Astrocyte (in vitro differentiated cells and primary cell): Measurements from ENCODE around the gene NCDN. TPM values are rescaled to one million over a fixed set of nuclear protein-coding genes. Genes with fewer than 3 reads are reported as not detected.

Experiments
- DNase-seq: peaks from one replicate; pipeline ENCODE4 v3.0.0-alpha.2; 2010; ENCODE audit warnings: low read depth
- FAIRE-seq: peaks from 2 replicates; lab custom pipeline; 2011; peaks lifted over from hg19 to GRCh38; lab: Jason Lieb, UNC
- H2AFZ ChIP-seq: 2 replicates; pipeline ENCODE4 v1.6.0; 2012; ENCODE audit warnings: low read depth, low read length, inconsistent platforms
- H3K27ac ChIP-seq: 2 replicates; pipeline ENCODE4 v1.5.1; 2011; ENCODE audit warnings: low read depth, low read length, inconsistent platforms
- H3K27me3 ChIP-seq: 2 replicates; pipeline ENCODE4 v1.6.0; 2011; ENCODE audit warnings: low read length, inconsistent platforms; ENCODE audit not compliant: insufficient read depth
- H3K36me3 ChIP-seq: 2 replicates; pipeline ENCODE4 v1.5.1; 2011; ENCODE audit warnings: low read length, inconsistent platforms; ENCODE audit not compliant: insufficient read depth
- H3K4me1 ChIP-seq: 2 replicates; pipeline ENCODE4 v1.5.1; 2011; ENCODE audit warnings: low read length, inconsistent platforms; ENCODE audit not compliant: insufficient read depth
- H3K4me2 ChIP-seq: 2 replicates; pipeline ENCODE4 v1.6.0; 2012; ENCODE audit warnings: low read length, inconsistent platforms
- H3K4me3 ChIP-seq: 2 replicates; pipeline ENCODE4 v1.5.1; 2011; ENCODE audit warnings: low read depth, mild to moderate bottlenecking, low read length, inconsistent platforms; ENCODE audit not compliant: insufficient read depth
- H3K79me2 ChIP-seq: 2 replicates; pipeline ENCODE4 v1.6.0; 2012; ENCODE audit warnings: mild to moderate bottlenecking, low read length, inconsistent platforms; ENCODE audit not compliant: insufficient read depth
- H3K9ac ChIP-seq: 2 replicates; pipeline ENCODE4 v1.6.0; 2012; ENCODE audit warnings: mild to moderate bottlenecking, low read length, inconsistent platforms
- H3K9me3 ChIP-seq: 2 replicates; pipeline ENCODE4 v1.5.1; 2012; ENCODE audit warnings: low read depth, mild to moderate bottlenecking, low read length, inconsistent platforms; ENCODE audit not compliant: insufficient read depth
- H4K20me1 ChIP-seq: 2 replicates; pipeline ENCODE4 v1.6.0; 2012; ENCODE audit warnings: low read length, inconsistent platforms; ENCODE audit not compliant: insufficient read depth
- H3K27ac Mint-ChIP-seq: one replicate; pipeline ENCODE4 v1.8.0; 2021; ENCODE audit warnings: mild to moderate bottlenecking, mixed read lengths; ENCODE audit not compliant: unreplicated experiment
- H3K27me3 Mint-ChIP-seq: one replicate; pipeline ENCODE4 v1.8.0; 2021; ENCODE audit warnings: low read depth, mixed read lengths; ENCODE audit not compliant: unreplicated experiment
- H3K36me3 Mint-ChIP-seq: one replicate; pipeline ENCODE4 v1.8.0; 2021; ENCODE audit warnings: low read depth, mixed read lengths; ENCODE audit not compliant: unreplicated experiment
- H3K4me1 Mint-ChIP-seq: one replicate; pipeline ENCODE4 v1.8.0; 2021; ENCODE audit warnings: low read depth, mixed read lengths; ENCODE audit not compliant: unreplicated experiment
- H3K4me3 Mint-ChIP-seq: one replicate; pipeline ENCODE4 v1.8.0; 2021; ENCODE audit warnings: mild to moderate bottlenecking, moderate library complexity, mixed read lengths; ENCODE audit not compliant: unreplicated experiment
- H3K9me3 Mint-ChIP-seq: one replicate; pipeline ENCODE4 v1.8.0; 2021; ENCODE audit warnings: mild to moderate bottlenecking, mixed read lengths; ENCODE audit not compliant: unreplicated experiment
- CTCF ChIP-seq: IDR thresholded peaks from 2 replicates; pipeline ENCODE4 v1.5.1; 2011; ENCODE audit warnings: low read depth, mild to moderate bottlenecking, inconsistent platforms, low read length, moderate library complexity; ENCODE audit not compliant: insufficient read depth
- EZH2 ChIP-seq: IDR thresholded peaks from 2 replicates; pipeline ENCODE4 v1.6.1; 2012; ENCODE audit warnings: mild to moderate bottlenecking, low read length, inconsistent platforms; ENCODE audit not compliant: insufficient read depth
- total RNA-seq: library from RNA; stranded (reverse); gene quantifications from 2 replicates; pipeline ENCODE4 v1.2.1, GENCODE V29; 2021

Gene NCDN
- total RNA-seq, 1 donor from 2014 or later, result 42.1 TPM

- no peak overlapping the region for H2AFZ ChIP-seq
- no peaks in the 10 kb centered on the region for H3K27me3 ChIP-seq
- H3K36me3 Mint-ChIP-seq, result peaks cover 26% of the 10 kb centered on the region
- TF ChIP-seq CTCF, result no peak
- TF ChIP-seq EZH2, result no peak
- no peak for DNase-seq
- FAIRE-seq, result no peak
- peaks cover 28% of the 10 kb centered on the region for H3K36me3 ChIP-seq
- peaks cover 3% of the 10 kb centered on the region for H3K4me1 ChIP-seq
- no peaks in the 10 kb centered on the region for H3K9me3 ChIP-seq
- H3K9ac ChIP-seq, result no peak overlapping the region
- no peak overlapping the region for H3K27ac Mint-ChIP-seq
- H3K79me2 ChIP-seq, result peaks cover 66% of the 10 kb centered on the region
- no peak overlapping the region for H3K4me3 ChIP-seq
- H4K20me1 ChIP-seq, result peaks cover 61% of the 10 kb centered on the region
- no peaks in the 10 kb centered on the region for H3K9me3 Mint-ChIP-seq
- H3K4me3 Mint-ChIP-seq, result no peak overlapping the region
- H3K4me2 ChIP-seq, result no peak overlapping the region
- no peaks in the 10 kb centered on the region for H3K27me3 Mint-ChIP-seq
- H3K27ac ChIP-seq, result no peak overlapping the region
- peaks cover 8% of the 10 kb centered on the region for H3K4me1 Mint-ChIP-seq
These were observed 54.1 kb downstream of the NCDN start for GRCh38 chr1:35611655-35612054.

GRCh38 chr1:35615440-35615839 lies 57.8 kb downstream of the NCDN start:
- peaks cover 21% of the 10 kb centered on the region for H3K36me3 ChIP-seq
- H3K4me3 ChIP-seq, result no peak overlapping the region
- H3K36me3 Mint-ChIP-seq, result peaks cover 8% of the 10 kb centered on the region
- H3K27me3 ChIP-seq, result no peaks in the 10 kb centered on the region
- no peak overlapping the region for H3K4me3 Mint-ChIP-seq
- H2AFZ ChIP-seq, result no peak overlapping the region
- no peak overlapping the region for H3K4me2 ChIP-seq
- H4K20me1 ChIP-seq, result peaks cover 66% of the 10 kb centered on the region
- no peak for FAIRE-seq
- no peaks in the 10 kb centered on the region for H3K9me3 Mint-ChIP-seq
- TF ChIP-seq CTCF (no peak), EZH2 (no peak)
- H3K27ac ChIP-seq, result no peak overlapping the region
- H3K9ac ChIP-seq, result no peak overlapping the region
- peaks cover 75% of the 10 kb centered on the region for H3K79me2 ChIP-seq
- H3K27me3 Mint-ChIP-seq, result no peaks in the 10 kb centered on the region
- no peaks in the 10 kb centered on the region for H3K4me1 ChIP-seq
- H3K4me1 Mint-ChIP-seq, result no peaks in the 10 kb centered on the region
- H3K9me3 ChIP-seq, result no peaks in the 10 kb centered on the region
- H3K27ac Mint-ChIP-seq, result no peak overlapping the region
- no peak for DNase-seq

Other genes with a start within 250 kb of the NCDN start
- 42.5 and 43.5 TPM in 2 replicates for gene KIAA0319L, start 396 bp upstream of the NCDN start, total RNA-seq
- 0.41 and 0.48 TPM in 2 replicates for gene TFAP2E, start 15.5 kb downstream of the NCDN start, total RNA-seq
- 89.8 and 98.6 TPM in 2 replicates for gene PSMB2, start 83.7 kb downstream of the NCDN start, total RNA-seq
- gene C1orf216, start 161.1 kb downstream of the NCDN start, total RNA-seq, result 12.2 and 12.5 TPM in 2 replicates
- 4.3 and 5.3 TPM in 2 replicates for gene CLSPN, start 212.2 kb downstream of the NCDN start, total RNA-seq